HCT116 (cell line): ENCODE measurements around the gene CASTOR1.

Experiments
- CTCF ChIP-seq, 3 experiments: fragments of 200-600 bp in 1 of 3; sonication (generic) in 1 of 3; IDR thresholded peaks in 2 of 3; conservative IDR thresholded peaks in 1 of 3; 2 replicates each; pipeline ENCODE4 v1.5.1; 2012 to 2017; ENCODE audit warnings: low read depth in 2 of 3, low read length in 2 of 3, antibody characterized with exemption in 1 of 3, borderline replicate concordance in 1 of 3, control low read depth in 1 of 3, mild to moderate bottlenecking in 1 of 3, mixed read lengths in 1 of 3, mixed run types in 1 of 3, moderate library complexity in 1 of 3; ENCODE audit not compliant: insufficient read depth in 1 of 3
- EZH2 ChIP-seq: fragments of 200-600 bp; sonication (generic); IDR thresholded peaks from 2 replicates; pipeline ENCODE4 v1.6.1; 2017; ENCODE audit warnings: antibody characterized with exemption, mixed run types
- FOSL1 ChIP-seq: IDR thresholded peaks from 2 replicates; pipeline ENCODE4 v1.6.1; 2012; ENCODE audit warnings: low read depth
- POLR2A ChIP-seq: IDR thresholded peaks from 2 replicates; pipeline ENCODE4 v1.7.0; 2011; ENCODE audit warnings: borderline replicate concordance; ENCODE audit not compliant: insufficient read depth, insufficient read length; ENCODE audit errors: extremely low read depth
- SIN3A ChIP-seq: IDR thresholded peaks from 2 replicates; pipeline ENCODE4 v1.6.1; 2012; ENCODE audit warnings: low read depth
- YY1 ChIP-seq: IDR thresholded peaks from 2 replicates; pipeline ENCODE4 v1.6.1; 2011; ENCODE audit warnings: low read length, low read depth, moderate library complexity, mild to moderate bottlenecking; ENCODE audit not compliant: insufficient replicate concordance; ENCODE audit errors: extremely low read depth

GRCh38 chr22:30250039-30250565 is 39.2 kb downstream of the CASTOR1 start:
- TF ChIP-seq CTCF (IDR thresholded peaks at IDR 0.05 in 2 of 3, conservative IDR thresholded peaks at IDR 0.05 in 1 of 3; ENCODE audit: borderline replicate concordance in 1 of 3, insufficient read depth in 1 of 3, low read depth in 2 of 3, low read length in 2 of 3) (no peak), EZH2 (no peak), POLR2A (no peak), SIN3A (no peak), FOSL1 (no peak), YY1 (no peak)
